Stimulated activated CD4-positive, alpha-beta T cell treated with anti-CD3 and anti-CD28 coated beads, Interleukin-4, amount 100 ng/mL, for 1 hour (primary cell): ENCODE results near the gene SRSF7.
"Not testable (repeated sequence)": the region's sequence is repeated elsewhere in the genome, so short reads cannot be mapped to it uniquely, and the experiment has no call there.

Experiments
- DNase-seq: peaks from one replicate; pipeline ENCODE4 v3.0.0-alpha.2; 2020

SRSF7 gene

DNA sequence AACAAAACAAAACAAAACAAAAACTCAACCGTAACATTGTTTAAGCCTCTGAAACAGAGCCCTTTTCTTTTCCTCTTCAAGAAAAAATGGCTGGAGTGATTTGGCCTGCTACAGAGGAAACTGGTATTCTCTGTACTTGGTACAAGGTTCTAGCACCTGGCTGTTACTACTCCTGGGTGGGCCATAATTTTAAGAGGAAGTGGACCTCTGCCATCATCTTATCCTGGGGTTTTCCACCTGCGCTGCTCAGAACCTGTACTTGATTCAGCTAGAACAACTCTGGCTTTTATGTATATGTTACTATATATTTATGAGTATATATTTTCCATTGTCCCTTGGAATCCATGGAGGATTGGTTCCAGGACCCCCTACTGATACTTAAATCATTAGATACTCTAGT, 22.5 kb downstream of the SRSF7 start:
- DNase-seq: no peak

DNA sequence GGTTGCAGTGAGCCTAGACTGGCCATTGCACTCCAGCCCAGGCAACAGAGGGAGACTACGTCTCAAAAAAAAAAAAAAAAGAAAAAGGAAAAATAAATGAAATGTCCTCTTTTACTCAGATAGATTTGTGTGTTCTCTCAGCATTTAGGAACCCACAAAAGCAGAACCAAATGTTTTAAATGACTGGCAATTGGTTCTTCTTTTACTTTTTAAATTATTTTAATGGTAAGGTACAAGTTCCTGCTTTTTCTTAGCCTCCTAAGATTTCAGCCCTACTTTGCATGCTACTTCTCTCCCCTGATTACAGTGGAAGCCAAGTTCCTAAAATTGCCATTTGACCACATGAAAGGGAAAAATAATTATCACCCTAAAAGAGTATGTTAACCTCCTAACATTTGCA, 23.5 kb downstream of the SRSF7 start:
- DNase-seq: no peak

DNA sequence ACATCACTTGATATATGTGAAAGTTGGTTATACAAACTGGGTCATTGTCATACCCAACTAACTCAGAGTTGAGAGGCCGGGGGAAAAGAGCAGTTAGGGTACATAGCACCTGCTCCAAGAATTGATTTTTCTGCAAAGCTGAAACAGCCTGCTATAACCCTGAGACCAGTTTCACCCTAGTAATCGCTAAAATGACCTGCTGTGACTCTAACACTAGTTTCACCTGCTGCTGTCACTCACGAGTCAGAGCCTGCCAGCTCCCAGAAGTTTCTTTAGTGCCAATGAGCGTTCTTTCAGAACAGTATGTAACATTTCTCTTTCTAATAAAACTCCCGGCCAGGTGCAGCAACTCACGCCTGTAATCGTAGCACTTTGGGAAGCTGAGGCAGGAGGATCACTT, 28.0 kb downstream of the SRSF7 start:
- no peak for DNase-seq

DNA sequence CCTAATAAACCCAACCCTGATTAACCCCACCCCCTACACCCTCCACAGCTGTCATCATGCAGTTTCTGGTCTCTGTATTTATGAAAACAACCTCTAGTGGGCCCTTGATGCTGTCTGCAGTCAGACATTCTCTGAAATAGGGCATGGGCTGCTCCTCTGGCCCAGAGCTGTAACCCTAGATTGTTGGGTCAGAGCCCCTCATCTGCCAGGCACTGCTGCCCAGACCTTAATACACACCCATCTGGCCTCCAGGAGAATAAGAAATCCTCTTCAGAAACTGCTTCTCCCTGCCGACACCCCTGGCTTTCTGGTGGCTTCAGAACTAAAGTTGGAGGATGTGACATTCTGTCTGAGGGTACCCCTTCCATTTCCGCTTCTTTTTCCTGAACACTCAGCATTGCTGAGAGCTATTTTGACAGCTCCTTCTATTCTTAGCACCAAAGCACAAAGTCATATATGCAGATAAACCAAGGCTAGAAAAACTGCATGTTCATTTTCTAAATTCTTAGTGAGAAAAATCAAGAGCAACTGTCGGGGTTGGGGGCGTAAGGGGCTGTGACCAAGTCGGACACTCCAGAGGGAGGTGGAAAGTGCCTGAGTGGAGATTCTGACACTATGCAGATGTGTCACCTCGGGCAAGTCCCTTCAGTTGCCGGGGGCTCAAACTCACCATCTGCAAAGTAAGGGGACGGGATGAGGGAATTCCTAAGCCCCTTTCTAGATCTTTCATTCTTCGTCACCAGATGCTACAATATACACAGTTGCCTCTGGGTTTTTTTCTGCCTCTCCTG, 28.7 kb downstream of the SRSF7 start:
- peak; percentile 60 for DNase-seq

DNA sequence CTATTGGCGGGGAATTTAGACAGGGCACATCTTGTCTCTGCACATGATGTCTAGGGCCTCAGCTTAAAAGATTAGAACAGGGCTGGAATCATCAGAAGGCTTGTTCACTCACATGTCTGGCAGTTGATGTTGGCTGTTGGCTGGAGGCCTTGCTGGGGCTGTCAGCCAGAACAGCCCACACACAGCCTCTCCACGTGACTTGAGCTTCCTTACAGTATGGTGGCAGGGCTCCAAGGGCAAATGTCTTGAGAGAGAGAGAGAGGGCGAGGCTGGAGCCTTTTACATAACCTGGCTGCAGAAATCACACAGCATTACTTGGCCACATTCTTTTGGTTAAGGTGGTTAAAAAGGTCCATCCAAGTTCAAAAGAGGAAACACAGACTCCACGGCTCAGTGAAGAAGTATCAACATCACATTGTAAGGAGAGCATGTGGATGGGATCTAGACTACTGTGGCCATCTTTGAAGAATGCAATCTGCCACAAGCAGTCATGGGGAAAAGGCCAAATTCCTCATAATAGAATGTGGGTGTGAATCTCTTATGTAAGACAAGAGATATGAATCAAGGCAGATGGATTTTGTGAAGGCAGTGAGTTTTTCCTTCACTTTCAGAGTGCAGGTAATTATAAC, 30.4 kb downstream of the SRSF7 start:
- DNase-seq: no peak

DNA sequence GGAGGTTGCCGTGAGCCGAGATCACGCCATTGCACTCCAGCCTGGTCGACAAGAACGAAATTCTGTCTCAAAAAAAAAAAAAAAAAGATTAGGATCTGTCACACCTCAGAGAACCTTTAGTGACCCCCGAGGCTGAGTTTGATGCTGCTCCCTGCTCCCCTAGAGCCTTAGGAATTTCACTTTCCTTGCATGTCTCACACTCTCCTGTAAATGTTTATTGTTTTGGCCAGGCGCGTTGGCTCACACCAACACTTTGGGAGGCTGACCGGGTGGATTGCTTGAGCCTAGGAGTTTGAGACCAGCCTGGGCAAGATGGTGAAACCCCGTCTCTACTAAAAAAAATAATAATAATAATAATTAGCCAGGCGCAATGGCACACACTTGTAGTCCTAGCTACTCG, 31.5 kb downstream of the SRSF7 start:
- DNase-seq: no peak

DNA sequence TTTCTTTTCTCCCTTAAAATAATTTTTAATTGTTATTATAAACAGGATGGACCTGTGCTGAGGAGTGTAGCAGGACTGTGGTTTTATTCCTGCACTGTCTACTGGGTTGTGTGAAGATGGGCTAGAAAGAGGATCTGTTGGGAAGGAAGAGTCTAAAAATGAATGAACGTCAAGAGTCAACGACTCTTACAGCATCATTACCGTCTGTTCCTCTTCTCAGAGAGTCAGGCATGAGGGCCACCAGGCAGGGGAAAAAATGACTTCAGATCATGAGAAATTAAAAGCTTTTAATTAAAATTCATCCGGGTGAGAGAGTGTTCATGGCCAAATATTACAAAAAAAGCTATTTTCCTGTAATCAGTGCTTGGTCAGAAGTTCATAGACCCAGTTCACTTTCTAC, 32.6 kb downstream of the SRSF7 start:
- DNase-seq: no peak

DNA sequence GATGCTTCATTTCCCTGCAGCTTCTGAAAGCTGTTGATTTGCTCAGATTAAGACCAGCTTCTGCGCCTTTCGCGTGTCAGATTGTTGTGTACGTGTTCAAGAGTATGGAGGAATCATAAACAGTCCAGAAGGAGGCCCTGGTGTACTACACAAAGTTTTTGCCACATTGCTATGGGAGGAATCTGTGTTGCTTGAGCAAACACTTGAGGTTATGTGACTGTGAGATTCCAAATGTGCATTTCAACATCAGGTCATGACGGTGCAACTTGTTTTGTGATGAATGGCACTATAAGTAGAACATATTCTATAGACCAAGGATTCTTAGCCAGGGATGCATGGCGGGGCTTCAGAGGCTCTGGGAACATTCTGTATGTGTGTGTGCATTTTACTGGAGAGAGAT, 35.0 kb downstream of the SRSF7 start:
- DNase-seq: no peak

DNA sequence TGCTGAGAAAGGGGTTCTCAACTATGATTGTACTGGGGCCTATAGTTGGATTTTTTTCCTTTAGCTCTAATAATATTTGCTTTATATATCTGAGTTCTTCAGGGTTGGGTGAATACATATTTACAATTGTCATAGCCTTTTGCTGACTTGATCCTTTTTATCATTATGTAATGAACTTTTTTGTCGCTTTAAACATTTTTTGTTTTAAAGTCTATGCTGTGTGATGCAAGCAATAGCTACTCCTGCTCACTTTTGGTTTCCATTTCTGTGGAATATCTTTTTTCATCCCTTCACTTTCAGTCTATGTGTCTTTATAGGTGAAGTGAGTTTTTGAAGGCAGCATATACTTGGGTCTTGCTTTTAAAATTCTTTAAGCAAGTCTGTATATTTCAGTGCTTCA, 36.2 kb downstream of the SRSF7 start:
- DNase-seq: not testable (repeated sequence)

DNA sequence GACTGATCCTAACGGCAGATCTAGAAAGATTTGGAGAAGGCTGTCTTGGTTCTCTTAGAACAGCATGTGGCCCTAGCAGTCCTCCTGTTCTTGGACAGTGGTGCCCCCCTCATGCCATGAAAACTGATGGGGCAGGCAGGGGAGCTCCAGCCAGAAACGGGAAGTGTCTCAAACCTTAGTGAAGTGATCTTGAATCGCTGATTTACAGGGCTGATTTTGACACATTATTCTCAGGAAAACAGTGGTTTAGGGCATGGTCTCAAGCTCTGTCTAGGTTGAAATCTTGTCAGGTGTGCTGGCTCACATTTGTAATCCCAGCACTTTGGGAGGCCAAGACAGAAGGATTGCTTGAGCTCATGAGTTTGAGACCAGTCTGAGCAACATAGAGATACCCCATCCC, 37.8 kb downstream of the SRSF7 start:
- DNase-seq: no peak

DNA sequence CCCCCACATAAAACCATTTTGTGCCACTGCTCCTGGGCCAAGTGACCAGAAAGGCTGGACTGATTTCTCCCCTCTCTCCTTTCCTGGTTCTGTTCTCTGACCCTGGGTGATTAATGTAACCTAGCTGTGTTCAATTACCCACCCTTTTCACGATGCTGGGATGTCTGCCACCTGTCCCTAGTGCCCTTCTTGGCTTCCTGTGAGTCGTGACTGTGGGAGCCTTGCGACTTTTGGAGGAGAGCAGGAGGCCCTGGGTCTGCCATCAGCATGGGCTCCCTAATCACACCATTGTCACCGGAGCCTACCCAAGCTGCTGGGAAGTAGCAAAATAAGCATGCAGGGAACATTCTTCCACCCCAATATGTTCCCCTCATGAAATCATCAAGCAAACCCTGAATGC, 38.3 kb downstream of the SRSF7 start:
- no peak for DNase-seq

DNA sequence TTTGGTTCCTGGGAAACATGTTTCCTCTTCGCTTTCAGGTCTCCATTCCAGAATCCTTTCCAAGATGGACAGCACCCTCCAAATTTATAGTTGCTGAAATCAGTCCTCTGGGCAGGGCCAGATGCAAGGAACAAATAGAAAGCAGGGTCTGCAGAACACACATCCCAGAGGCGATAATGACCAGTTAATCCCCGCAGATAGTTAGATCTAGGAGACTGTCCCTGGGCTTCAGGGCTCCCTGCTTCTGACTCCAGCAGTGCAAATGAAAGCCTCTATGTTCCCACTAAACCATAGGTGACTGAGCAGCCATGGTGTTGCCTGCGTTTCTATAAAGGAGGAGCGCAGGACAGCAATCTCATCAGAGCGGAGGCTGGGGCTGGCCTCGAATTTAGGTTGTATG, 38.7 kb downstream of the SRSF7 start:
- DNase-seq: no peak

DNA sequence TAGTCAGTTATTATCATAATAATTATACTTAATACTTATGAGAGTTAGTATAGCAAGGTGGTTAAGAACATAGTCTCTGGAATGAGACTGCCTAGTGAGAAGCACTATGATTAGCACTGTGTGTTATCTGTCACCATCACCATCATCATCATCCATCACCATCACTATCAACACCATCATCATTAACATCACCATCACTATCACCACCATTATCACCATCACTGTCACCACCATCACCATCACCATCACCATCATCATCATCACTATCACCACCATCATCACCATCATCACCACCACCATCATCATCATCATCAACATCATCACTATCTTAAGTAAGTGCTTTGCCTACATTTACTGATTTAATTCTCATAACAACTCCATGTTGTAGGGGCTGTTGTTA, 39.6 kb downstream of the SRSF7 start:
- no peak for DNase-seq

DNA sequence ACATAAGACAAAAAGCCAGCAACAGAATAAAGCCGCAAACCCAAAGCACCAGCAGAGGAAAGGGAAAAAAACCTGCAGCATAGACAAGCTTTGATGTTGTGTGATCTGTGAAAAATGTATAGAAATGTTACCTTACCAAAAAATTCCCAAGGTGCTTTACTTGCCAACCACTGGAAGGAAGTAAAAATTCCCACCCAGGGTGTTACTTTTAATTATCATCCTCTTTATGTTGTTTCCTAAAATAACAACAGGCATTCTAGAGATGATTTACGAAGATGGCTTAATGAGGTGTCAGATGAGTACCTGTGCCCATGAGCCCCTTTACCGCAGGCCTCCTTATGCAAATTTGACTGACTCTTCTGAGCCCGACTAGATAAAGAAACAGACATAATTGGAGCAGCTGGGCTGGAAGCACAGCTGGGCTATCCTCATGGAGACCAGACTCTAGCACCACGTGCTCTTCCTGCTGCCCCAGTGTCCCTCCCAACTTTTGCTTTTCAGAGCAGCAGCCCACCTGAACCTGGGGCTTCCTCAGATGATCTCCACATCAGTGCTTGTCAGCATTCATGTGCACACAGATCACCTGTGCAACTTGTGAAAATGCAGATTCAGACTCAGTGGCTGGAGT, 41.5 kb downstream of the SRSF7 start:
- DNase-seq: peak; percentile 29

DNA sequence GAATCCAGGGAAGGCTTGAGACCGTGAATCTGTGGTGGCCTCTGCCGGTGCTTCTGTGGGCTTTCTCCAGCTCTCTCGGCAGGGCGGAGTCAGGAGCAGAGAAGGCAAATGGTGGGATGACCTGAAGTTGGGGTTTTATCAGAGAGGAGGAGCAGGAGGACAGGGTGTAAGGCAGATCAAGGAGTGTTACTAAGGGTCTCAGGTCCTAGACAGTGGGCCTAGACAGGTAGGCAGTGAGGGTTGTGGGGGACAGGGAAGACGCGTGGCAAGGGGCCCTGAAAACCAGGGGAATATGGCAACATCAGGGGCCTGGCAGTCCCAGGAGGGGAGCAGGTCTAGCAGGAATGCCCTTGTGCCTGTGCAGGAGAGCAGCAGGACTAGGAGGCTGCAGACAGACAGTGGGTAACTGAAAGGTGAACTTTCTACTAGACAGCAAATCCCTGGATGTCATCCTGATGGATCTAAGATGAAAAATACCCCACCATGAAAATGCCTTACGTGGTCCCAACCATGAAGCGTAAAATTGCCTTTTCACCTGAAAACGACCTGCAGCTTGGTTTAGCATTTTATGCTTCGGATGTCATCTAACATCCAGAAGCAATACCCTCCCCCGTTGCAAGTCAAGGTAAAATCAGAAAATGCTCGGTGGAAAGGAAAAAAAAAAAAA, 42.1 kb downstream of the SRSF7 start:
- DNase-seq: no peak

DNA sequence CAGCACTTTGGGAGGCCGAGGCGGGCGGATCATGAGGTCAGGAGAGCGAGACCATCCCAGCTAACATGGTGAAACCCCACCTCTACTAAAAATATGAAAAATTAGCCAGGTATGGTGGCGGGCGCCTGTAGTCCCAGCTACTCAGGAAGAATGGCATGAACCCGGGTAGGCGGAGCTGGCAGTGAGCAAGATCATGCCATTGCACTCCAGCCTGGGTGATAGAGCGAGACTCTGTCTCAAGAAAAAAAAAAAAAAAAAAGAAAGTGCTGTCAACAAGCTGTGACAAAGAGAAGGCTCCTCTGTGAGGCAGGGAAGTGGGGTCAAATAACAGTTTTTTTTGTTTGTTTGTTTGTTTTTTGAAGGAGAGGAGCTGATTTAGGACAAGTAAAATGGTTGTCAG, 42.7 kb downstream of the SRSF7 start:
- DNase-seq: peak; percentile 10

DNA sequence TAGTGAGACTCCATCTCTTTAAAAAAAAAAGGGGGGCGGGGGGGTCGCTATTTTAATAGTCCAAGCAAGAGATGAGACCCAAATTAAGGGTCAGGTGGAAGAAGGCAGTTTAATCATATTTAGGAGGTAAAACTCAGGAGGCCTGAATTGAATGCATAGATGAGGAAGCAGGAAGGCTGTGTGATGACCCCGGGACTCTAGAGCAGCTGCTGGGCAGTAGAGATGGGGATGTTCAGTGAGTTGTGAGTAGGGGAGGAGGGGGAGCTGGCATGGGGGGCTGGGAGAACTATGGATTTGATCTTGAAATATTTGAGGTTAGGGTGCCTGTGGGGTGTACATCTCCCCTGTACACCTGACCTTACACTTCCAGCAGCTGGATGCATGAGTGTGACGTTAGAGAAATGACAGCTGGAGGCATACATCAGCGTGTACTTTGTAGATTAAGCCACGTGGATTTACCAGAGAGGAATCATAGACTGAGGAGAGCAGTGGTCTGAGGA, 44.3 kb downstream of the SRSF7 start:
- DNase-seq: no peak

DNA sequence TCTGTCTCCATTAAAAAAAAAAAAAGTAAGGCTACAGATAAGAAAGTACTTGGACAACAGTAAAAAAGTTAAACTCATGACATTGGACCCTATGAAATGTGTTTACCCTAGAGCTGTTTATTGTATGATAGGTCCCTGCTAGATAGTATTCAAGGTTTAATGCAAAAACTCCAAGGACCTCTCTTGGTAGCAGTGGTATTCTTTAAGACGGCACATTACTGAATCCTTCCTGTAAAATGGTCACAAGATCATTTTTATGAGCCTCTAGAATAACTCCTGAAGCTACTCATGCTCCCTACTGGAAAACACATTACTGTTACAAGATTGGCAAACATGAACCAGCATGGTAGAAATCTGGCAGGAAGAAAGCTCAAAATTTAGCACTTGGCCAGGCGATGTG, 46.5 kb downstream of the SRSF7 start:
- DNase-seq: no peak

DNA sequence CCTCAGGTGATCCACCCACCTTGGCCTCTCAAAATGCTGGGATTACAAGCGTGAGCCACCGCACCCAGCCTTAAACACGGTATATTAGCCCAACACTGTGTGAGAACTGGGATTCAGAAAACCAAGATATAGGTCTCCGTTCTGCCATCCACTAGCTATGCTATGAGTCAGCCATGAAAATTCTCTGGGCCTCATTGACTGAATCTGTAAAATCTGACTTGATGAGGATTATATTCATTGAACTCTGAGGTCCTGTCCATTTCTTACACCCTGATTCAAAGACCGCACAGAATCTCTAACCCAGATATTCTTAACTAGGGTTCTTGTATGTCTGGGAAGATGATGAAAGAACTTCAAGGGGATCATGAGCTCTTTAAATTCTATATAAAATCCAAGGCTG, 47.8 kb downstream of the SRSF7 start:
- not testable (repeated sequence) for DNase-seq

DNA sequence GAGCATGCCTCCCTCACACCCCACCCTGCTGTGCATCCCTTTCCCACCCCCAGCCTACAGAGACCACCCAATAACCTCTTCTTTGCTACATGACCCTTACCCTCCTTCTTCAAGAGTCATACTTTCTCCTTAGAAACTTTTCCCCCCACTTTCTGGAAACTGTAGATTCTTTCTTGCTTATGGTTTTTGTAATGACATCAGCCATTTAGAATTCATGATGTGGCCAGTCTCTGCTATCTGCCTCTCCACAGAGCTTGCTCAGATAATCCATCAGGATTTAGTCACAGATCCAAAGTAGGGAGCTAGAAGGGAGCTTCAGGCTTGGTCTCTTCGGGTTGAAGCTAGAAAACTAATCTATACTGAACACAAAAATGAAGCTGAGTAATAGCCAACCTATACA, 48.7 kb downstream of the SRSF7 start:
- DNase-seq: no peak

DNA sequence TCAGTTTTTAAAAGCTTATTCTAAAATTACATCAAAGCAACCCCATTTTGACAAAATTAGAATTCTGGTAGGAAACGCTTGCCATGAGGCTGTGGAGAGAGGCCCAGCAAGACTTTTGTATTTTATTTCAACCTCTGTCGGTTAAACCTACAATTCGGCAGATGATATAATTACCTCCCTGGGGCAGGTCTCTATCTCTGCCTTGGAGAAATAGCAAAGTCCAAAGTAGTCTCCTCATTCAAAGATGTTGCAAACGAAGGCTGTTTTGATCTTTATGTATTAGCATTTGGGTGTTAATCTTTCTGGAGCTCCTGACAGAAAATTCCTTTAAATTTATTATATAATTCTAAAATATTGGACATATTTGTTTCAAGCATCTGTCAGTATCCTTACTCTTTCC, 49.6 kb downstream of the SRSF7 start:
- DNase-seq: no peak

DNA sequence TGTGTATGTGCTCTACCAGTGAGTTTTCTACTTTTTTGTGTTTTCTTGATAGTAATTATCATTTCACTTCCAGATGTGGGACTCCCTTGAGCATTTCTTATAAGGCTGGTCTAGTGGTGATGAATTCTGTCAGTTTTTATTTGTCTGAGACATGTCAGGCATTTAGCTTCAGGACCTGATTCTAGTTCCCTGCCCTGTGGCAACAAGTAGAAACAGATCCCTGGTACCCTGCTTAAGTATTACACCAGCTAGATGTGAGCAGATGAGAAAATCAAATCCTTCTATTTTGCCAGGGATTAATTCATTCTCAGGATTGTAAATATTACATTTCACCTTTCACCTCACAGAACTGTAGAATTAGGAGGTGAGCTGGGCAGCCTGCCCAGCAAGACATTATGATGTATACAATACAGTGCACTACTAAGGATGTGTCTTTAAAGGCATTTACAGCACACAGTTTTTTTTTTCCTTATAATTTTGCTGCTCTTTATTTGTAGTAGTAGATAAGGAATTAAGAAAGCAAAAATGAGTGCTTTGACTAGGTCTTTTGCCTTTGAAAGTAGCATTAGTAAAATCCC, 50.2 kb downstream of the SRSF7 start:
- DNase-seq: no peak

DNA sequence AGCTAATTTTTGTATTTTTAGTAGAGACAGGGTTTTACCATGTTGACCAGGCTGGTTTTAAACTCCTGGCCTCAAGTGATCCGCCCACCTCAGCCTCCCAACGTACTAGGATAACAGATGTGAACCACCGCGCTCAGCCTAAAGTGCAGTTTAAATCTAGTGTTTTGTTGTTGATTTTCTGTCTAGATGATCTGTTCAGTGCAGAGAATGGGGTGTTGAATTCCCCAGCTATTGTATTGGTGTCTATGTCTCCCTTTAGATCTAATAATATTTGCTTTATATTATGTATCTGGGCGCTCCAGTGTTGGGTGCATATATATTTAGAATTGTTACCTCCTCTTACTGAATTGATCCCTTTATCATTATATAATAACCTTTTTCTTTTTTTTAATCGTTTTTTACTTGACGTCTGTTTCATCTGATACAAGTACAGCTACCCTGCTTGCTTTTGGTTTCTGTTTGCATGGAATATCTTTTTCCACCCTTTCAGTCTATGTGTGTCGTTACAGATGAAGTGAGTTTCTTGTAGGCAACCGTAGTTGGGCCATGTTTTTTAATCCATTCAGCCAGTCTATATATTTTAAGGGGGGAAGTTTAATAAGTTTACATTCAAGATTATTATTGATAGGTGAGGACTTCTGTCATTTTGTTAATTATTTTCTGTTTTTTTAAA, 50.9 kb downstream of the SRSF7 start:
- DNase-seq: no peak
